OCI-LY7 (cell line): ENCODE data around the gene LRRK1.

Experiments used
- EZH2phosphoT487 ChIP-seq: fragments of 200-600 bp; sonication (generic); IDR thresholded peaks from 2 replicates; pipeline ENCODE4 v1.6.1; 2018; ENCODE audit warnings: low read depth, borderline replicate concordance, mild to moderate bottlenecking, mixed run types, antibody characterized with exemption, low read length, moderate library complexity, mixed read lengths
- TF ChIP-seq, protein P1 (sequence below): fragments of 200-600 bp; sonication (generic); conservative IDR thresholded peaks from 2 replicates; pipeline ENCODE4 v1.5.1; 2014; ENCODE audit warnings: mild to moderate bottlenecking, antibody characterized with exemption, low read length, moderate library complexity, mixed read lengths

DNA sequence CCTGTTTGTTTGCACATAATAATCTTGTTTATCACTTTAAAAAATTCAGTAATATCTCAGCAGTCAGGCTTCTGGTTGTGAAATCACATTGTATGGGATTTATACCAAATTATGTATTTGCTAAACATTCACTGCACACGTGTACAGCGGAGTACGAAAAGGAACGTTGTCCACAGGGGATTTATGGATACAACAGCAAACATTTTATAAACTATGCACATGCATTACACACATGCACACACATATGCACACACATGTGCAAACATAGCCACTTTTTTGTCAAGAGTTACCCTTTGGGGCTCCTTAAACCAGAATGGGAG lies 150.5 kb downstream of the LRRK1 start:
- TF ChIP-seq, protein P1, sequence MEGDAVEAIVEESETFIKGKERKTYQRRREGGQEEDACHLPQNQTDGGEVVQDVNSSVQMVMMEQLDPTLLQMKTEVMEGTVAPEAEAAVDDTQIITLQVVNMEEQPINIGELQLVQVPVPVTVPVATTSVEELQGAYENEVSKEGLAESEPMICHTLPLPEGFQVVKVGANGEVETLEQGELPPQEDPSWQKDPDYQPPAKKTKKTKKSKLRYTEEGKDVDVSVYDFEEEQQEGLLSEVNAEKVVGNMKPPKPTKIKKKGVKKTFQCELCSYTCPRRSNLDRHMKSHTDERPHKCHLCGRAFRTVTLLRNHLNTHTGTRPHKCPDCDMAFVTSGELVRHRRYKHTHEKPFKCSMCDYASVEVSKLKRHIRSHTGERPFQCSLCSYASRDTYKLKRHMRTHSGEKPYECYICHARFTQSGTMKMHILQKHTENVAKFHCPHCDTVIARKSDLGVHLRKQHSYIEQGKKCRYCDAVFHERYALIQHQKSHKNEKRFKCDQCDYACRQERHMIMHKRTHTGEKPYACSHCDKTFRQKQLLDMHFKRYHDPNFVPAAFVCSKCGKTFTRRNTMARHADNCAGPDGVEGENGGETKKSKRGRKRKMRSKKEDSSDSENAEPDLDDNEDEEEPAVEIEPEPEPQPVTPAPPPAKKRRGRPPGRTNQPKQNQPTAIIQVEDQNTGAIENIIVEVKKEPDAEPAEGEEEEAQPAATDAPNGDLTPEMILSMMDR: no peak
- TF ChIP-seq EZH2phosphoT487: no peak
